Activated CD4-positive, alpha-beta T cell treated with anti-CD3 and anti-CD28 coated beads, Interleukin-2, amount 50 U/mL, for 16 hours (primary cell): ENCODE data around the gene FBXL13.
"Not testable (repeated sequence)": the region's sequence is repeated elsewhere in the genome, so short reads cannot be mapped to it uniquely, and the experiment has no call there.

Experiments
- DNase-seq: peaks from one replicate; pipeline ENCODE4 v3.0.0-alpha.2; 2020

The FBXL13 gene

GRCh38 chr7:102806613-102807012 lies 268.0 kb downstream of the FBXL13 start:
- DNase-seq: no peak

DNA sequence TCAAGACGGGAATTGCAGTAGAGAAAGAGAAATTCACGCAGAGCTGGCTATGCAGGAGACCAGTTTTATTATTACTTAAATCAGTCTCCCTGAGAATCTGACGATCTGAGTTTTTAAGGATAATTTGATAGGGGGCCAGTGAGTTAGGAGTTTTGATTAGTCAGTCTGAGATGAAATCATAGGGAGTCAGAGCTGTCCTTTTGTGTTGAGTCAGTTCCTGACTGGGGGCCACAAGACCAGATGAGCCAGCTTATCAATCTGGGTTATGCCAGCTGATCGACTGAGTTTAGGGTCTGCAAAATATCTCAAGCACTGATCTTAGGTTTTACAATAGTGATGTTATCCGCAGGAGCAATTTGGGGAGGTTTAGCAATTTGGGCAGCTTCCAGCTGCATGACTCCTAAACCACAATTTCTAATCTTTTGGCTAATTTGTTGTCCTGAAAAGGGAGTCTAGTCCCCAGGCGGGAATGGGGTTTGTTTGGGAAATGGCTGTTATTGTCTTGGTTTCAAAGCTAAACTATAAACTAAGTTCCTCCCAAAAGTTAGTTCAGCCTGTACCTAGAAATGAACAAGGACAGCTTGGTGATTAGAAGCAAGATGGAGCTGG lies 278.5 kb downstream of the FBXL13 start:
- DNase-seq: not testable (repeated sequence)

- DNase-seq: not testable (repeated sequence)
These were observed 280.0 kb downstream of the FBXL13 start for GRCh38 chr7:102794567-102794966.

- not testable (repeated sequence) for DNase-seq
These were observed 282.8 kb downstream of the FBXL13 start for GRCh38 chr7:102791831-102792230.

DNA sequence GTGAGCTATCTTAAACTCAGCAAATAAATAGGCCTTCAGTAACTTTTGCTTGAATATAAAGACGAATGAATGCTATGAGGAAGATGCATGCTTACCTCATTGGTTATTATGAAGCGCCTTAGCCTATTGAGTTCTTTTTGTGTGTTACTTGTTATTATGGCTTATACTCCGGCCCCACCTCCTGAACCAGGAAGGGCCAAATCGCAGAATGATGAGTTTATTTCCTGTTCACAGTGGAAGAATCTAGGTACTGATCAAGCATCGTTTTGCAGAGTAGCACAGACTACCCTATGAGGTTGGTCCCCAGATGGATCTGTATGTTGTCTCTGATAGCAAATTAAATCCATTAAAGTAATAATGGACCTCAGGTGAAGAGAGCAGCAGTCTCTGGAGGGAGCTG lies 283.2 kb downstream of the FBXL13 start:
- not testable (repeated sequence) for DNase-seq

GRCh38 chr7:102790364-102791100 lies 284.1 kb downstream of the FBXL13 start:
- DNase-seq: not testable (repeated sequence)

DNA sequence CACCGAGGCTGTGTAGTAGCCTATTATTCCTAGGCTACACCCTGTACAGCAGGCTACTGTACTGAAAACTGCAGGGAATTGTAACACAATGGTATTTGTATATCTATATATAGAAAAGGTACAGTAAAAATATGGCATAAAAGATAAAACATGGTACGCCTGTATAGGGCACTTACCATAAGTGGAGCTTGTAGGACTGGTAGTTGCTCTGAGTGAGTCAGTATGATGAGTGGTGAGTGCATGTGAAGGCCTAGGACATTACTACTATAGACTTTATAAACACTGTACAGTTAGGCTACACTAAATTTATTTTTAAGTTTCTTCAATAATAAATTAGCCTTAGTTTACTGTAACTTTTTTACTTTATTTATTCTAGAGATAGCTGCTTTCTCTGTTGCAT lies 285.8 kb downstream of the FBXL13 start:
- DNase-seq: not testable (repeated sequence)

GRCh38 chr7:102780926-102781325 lies 293.7 kb downstream of the FBXL13 start:
- DNase-seq: not testable (repeated sequence)

DNA sequence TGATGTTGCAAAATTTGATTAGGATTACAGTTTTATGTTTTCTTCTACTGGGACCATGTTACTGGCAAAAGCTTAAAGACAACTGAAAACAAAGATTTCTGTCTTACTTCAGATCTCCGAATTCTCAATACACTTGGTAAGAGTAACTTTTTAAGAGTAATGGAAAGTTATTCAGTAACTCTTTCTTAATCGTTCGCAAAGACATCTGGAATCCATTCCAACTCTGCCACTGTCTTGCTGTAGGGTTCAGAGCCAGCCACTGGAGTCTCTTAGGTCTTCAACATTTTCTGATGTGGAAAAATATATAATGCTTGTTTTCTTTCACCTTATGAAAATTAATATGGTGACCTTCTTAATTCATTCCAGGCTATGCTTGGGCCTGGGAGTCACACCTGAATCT lies 295.9 kb downstream of the FBXL13 start:
- DNase-seq: not testable (repeated sequence)

DNA sequence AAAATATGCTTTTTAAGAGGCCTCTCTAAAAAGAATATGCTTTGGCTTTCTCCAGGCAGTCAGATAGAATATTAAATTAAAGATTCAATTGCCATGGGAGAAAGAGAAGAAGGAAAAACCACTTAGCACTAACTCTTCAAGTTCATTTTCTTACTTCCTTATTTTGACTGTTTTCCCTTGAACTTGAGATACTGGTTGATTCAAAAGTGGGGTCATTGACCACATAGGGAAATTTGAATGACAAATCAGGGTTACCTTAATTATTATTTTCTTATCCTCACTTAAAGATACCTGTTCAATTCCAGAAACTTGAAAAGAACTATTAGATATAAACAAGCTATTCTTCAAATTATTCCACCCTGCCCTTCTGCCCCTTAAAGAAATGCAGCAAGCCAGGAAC lies 298.4 kb downstream of the FBXL13 start:
- DNase-seq: not testable (repeated sequence)

GRCh38 chr7:102770467-102770866 lies 304.1 kb downstream of the FBXL13 start:
- DNase-seq: not testable (repeated sequence)

GRCh38 chr7:102769657-102770192 lies 304.9 kb downstream of the FBXL13 start:
- not testable (repeated sequence) for DNase-seq

DNA sequence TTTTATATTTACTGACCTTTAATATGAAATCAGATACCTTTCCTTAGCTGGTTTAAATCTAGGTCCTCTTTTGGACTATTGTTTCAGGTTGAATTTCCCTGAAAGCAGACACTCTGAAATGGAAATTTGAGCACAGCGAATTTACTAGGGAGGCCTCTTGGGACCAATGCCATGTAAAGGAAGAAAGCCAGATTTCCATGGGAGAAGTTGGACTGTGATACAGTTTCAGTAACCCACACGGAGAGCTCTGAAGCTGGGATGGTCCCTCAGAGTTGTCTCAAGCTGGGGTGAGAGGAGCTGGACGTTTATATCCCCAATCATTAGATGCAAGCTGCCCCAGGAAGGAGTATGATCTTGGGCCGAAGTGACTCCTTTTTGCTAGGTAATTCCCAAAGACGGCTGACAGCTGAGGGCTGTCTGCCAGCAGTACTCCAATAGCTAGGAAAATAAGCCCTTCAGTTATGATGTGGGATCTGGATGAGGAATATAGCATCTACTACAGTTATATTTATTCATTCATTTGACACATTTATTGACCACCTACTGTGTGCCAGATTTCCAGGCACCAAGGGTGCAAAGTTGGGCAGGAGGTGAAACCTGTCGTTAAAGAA lies 311.2 kb downstream of the FBXL13 start:
- not testable (repeated sequence) for DNase-seq
